ENCODE results near the gene LTB.

Gene LTB

GRCh38 chr6:31546339-31546957 lies 35.8 kb downstream of the LTB start, which contains the start of gene ATP6V1G2 (continued):
- TF ChIP-seq HIC1 (tag by site-specific recombination; IDR thresholded peaks at IDR 0.05), result no peak
- TF ChIP-seq ELK4 (IDR thresholded peaks at IDR 0.05; ENCODE audit: borderline replicate concordance, low read depth, low read length), result no peak
- TF ChIP-seq ZNF302 (tag by site-specific recombination; IDR thresholded peaks at IDR 0.05; ENCODE audit: low read depth), result no peak
- TF ChIP-seq ZNF560 (tag by site-specific recombination; IDR thresholded peaks at IDR 0.05; ENCODE audit: borderline replicate concordance), result no peak
- peak; percentile 59 for TF ChIP-seq ZNF335 (tag by site-specific recombination; conservative IDR thresholded peaks at IDR 0.05)
- no peak for TF ChIP-seq ZNF518A (tag by site-specific recombination; conservative IDR thresholded peaks at IDR 0.05; ENCODE audit: low read depth)
- TF ChIP-seq KLF7 (tag by site-specific recombination; IDR thresholded peaks at IDR 0.05; ENCODE audit: borderline replicate concordance), result no peak
- TF ChIP-seq ZNF837 (tag by site-specific recombination; IDR thresholded peaks at IDR 0.05), result no peak
- TF ChIP-seq ZNF416 (tag by site-specific recombination; IDR thresholded peaks at IDR 0.05), result no peak
- TF ChIP-seq ZNF596 (tag by site-specific recombination; IDR thresholded peaks at IDR 0.05), result no peak
- TF ChIP-seq ZNF624 (tag by site-specific recombination; IDR thresholded peaks at IDR 0.05), result no peak
- no peak for TF ChIP-seq ZNF658 (tag by site-specific recombination; IDR thresholded peaks at IDR 0.05)
- TF ChIP-seq ZNF121 (tag by site-specific recombination; IDR thresholded peaks at IDR 0.05), result no peak
- no peak for TF ChIP-seq MZF1 (tag by site-specific recombination; IDR thresholded peaks at IDR 0.05; ENCODE audit: borderline replicate concordance)
- TF ChIP-seq ZBTB1 (tag by site-specific recombination; IDR thresholded peaks at IDR 0.05), result no peak
- no peak for TF ChIP-seq ZNF426 (tag by site-specific recombination; IDR thresholded peaks at IDR 0.05)
- peak; percentile 8; the same call in 1 of the 2 replicates for TF ChIP-seq ZNF76 (tag by site-specific recombination; IDR thresholded peaks at IDR 0.05; ENCODE audit: borderline replicate concordance, low read depth)
- no peak for TF ChIP-seq RBAK (tag by site-specific recombination; IDR thresholded peaks at IDR 0.05)
- TF ChIP-seq ZNF274 (IDR thresholded peaks at IDR 0.05; ENCODE audit: low read length), result no peak
- TF ChIP-seq ZNF274 (tag by site-specific recombination; IDR thresholded peaks at IDR 0.05; ENCODE audit: borderline replicate concordance), result no peak
- peak; percentile 36 for TF ChIP-seq SP3 (tag by site-specific recombination; IDR thresholded peaks at IDR 0.05)
- TF ChIP-seq KLF1 (tag by site-specific recombination; IDR thresholded peaks at IDR 0.05), result no peak
- TF ChIP-seq ZSCAN23 (tag by site-specific recombination; IDR thresholded peaks at IDR 0.05), result no peak
- TF ChIP-seq ZNF791 (tag by site-specific recombination; IDR thresholded peaks at IDR 0.05), result no peak
- TF ChIP-seq ZNF548 (tag by site-specific recombination; IDR thresholded peaks at IDR 0.05), result no peak
- TF ChIP-seq ZNF433 (tag by site-specific recombination; IDR thresholded peaks at IDR 0.05; ENCODE audit: low read depth), result no peak
- TF ChIP-seq ZBTB44 (tag by site-specific recombination; IDR thresholded peaks at IDR 0.05), result peak; percentile 79; the same call in 1 of the 2 replicates
- no peak for TF ChIP-seq AEBP2 (tag by site-specific recombination; IDR thresholded peaks at IDR 0.05; ENCODE audit: borderline replicate concordance)
- TF ChIP-seq ZNF2 (tag by site-specific recombination; IDR thresholded peaks at IDR 0.05), result peak; percentile 60; the same call in 1 of the 2 replicates
- no peak for TF ChIP-seq MYNN (tag by site-specific recombination; IDR thresholded peaks at IDR 0.05; ENCODE audit: borderline replicate concordance)

Data from HEK293 (cell line).